DMS153 (cell line): ENCODE data around the gene TBC1D1.

Experiments
- DNase-seq: peaks from one replicate; lab custom pipeline; 2025; lab: John Stamatoyannopoulos, UW

The TBC1D1 gene

GRCh38 chr4:37890801-37891259 is at the start of gene TBC1D1:
Gene TBC1D1, plus strand, starts transcription at chr4:37891084. Its CDS starts 11,012 bp downstream, at chr4:37902096.
- no peak for DNase-seq

- DNase-seq: no peak
Observed at GRCh38 chr4:37844204-37844603, 46.7 kb upstream of the TBC1D1 start.

- DNase-seq: no peak
Observed at GRCh38 chr4:37845201-37845600, 45.7 kb upstream of the TBC1D1 start.

- DNase-seq: no peak
Observed at GRCh38 chr4:37847311-37847884, 43.5 kb upstream of the TBC1D1 start.

- no peak for DNase-seq
Observed at GRCh38 chr4:37852376-37852775, 38.5 kb upstream of the TBC1D1 start.

GRCh38 chr4:37858112-37858511 is 32.8 kb upstream of the TBC1D1 start:
- no peak for DNase-seq

- no peak for DNase-seq
Observed at GRCh38 chr4:37858872-37859271, 32.0 kb upstream of the TBC1D1 start.

GRCh38 chr4:37860266-37860665 is 30.6 kb upstream of the TBC1D1 start:
- DNase-seq: no peak

GRCh38 chr4:37862961-37863360 is 27.9 kb upstream of the TBC1D1 start:
- no peak for DNase-seq

GRCh38 chr4:37864786-37865185 is 26.1 kb upstream of the TBC1D1 start:
- no peak for DNase-seq

- DNase-seq: no peak
Observed at GRCh38 chr4:37865450-37865849, 25.4 kb upstream of the TBC1D1 start.

- DNase-seq: no peak
Observed at GRCh38 chr4:37867102-37867501, 23.8 kb upstream of the TBC1D1 start.

- DNase-seq: no peak
Observed at GRCh38 chr4:37868238-37868637, 22.6 kb upstream of the TBC1D1 start.

- DNase-seq: no peak
Observed at GRCh38 chr4:37872310-37872988, 18.4 kb upstream of the TBC1D1 start.

- DNase-seq: no peak
Observed at GRCh38 chr4:37873386-37873785, 17.5 kb upstream of the TBC1D1 start.

GRCh38 chr4:37876156-37876555 is 14.7 kb upstream of the TBC1D1 start:
- no peak for DNase-seq

GRCh38 chr4:37879365-37879764 is 11.5 kb upstream of the TBC1D1 start:
- no peak for DNase-seq

GRCh38 chr4:37881811-37882210 is 9.1 kb upstream of the TBC1D1 start:
- no peak for DNase-seq

GRCh38 chr4:37882665-37883296 is 8.1 kb upstream of the TBC1D1 start:
- no peak for DNase-seq

GRCh38 chr4:37884855-37885487 is 5.9 kb upstream of the TBC1D1 start:
- DNase-seq: no peak

GRCh38 chr4:37885496-37885895 is 5.4 kb upstream of the TBC1D1 start:
- DNase-seq: no peak

GRCh38 chr4:37889849-37890800 is 759 bp upstream of the TBC1D1 start:
- DNase-seq: peak; percentile 17
